HG02798 (cell line): ENCODE data around the gene IL15RA.
A peak's percentile ranks its signal among the peaks of the same experiment; 100 is the strongest.
"Not testable (repeated sequence)": the region's sequence is repeated elsewhere in the genome, so short reads cannot be mapped to it uniquely, and the experiment has no call there.

ENCODE experiments used
- ATAC-seq: cut with Tn5 transposase; IDR thresholded peaks from one replicate; pipeline ENCODE4 v1.9.1; 2021; ENCODE audit warnings: mild to moderate bottlenecking; ENCODE audit not compliant: unreplicated experiment, poor library complexity

IL15RA gene

GRCh38 chr10:5971886-5972285 is 5.5 kb downstream of the IL15RA start:
- ATAC-seq, result no peak

GRCh38 chr10:5971315-5971832 is 6.0 kb downstream of the IL15RA start:
- peak; percentile 39 for ATAC-seq

DNA sequence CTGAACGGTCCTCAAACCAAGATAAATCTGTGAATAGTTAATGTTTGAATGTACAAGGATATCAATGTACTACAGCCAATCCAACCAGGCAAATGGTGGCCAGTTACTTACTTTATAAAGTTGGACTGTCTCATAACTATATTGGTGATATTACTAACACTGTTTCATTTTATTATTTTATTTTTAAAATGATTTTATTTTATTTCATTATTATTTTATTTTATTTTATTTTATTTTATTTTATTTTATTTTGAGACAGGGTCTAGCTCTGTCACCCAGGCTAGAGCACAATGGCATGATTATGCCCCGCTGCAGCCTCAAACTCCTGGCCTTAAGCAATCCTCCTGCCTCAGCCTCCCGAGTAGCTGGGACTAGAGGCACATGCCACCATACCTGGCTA is 6.8 kb downstream of the IL15RA start:
- ATAC-seq, result no peak

- no peak for ATAC-seq
Measured at GRCh38 chr10:5970066-5970465, 7.3 kb downstream of the IL15RA start.

GRCh38 chr10:5968681-5969453 is 8.5 kb downstream of the IL15RA start:
- ATAC-seq, result no peak

DNA sequence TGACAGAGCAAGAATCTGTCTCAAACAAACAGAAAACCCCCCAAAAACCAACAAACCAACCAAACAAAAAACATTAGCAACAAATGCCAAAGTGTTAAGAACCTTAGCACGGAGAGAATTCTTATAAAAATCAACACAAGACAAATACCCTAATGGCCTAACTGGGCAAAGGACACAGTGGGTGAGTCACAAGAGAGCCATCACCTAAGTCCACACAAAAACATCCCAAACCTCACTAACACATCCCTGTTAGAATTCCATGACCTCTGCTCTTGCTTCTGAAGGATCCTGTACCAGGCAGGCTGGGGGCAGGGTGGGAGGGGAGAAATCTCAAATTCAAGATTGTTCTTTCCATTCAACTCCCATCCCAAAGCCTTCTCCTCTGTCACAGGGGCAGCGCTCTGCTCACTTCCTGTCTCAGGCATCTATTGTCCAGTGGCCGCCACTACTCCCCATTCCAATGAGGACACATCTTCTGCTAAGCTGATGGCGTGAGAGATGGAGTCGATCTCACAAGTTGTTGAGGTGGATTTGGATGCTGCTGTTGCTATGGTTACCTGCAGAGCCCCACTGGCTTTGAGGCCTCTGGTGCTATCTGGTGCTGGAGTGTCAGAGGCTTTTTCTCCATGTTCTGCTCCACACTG is 9.2 kb downstream of the IL15RA start:
- no peak for ATAC-seq

GRCh38 chr10:5965266-5965665 is 12.1 kb downstream of the IL15RA start:
- no peak for ATAC-seq

- no peak for ATAC-seq
Measured at GRCh38 chr10:5964736-5965135, 12.6 kb downstream of the IL15RA start.

DNA sequence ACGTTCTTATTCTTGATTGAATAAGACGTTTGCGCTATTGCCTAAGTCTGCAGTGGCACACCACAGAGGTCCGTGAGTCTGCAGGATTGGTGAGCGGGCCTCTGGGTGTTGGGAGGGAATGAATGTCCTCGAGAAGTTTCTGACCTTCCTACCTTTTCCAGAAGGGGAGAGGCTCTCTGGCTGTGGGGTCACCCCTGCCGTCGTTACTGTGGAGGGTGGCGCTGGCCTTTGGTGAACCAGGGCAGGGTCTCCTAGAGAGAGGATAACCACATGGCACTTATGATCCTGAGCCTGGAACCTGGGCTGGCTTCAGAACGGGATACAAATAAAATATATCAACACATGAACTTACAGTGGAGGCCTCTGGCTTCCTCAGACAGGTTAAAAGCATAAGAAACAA is 13.8 kb downstream of the IL15RA start:
- no peak for ATAC-seq

- no peak for ATAC-seq
Measured at GRCh38 chr10:5963071-5963470, 14.3 kb downstream of the IL15RA start.

DNA sequence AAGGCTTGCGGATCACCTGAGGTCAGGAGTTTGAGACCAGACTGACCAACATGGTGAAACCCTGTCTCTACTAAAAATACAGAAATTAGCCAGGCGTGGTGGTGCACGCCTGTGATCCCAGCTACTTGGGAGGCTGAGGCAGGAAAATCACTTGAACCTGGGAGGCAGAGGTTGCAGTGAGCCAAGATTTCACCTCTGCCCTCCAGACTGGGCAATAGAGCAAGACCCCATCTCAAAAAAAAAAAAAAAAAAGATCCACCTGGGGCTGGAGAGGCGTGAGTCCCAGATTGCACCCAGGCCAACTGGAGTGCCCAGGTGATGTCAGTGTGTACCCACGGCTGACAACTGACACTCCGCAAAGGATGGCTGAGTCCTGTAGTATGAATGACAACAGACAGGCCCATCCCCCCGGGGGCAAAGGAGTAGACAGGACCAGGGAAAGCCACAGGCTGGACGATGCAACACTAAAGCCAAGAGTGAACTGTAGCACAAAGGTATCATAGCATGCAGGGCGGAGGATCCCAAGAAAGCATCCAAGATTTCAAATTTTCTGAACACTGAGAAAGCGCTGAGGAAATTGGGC is 14.9 kb downstream of the IL15RA start:
- not testable (repeated sequence) for ATAC-seq

DNA sequence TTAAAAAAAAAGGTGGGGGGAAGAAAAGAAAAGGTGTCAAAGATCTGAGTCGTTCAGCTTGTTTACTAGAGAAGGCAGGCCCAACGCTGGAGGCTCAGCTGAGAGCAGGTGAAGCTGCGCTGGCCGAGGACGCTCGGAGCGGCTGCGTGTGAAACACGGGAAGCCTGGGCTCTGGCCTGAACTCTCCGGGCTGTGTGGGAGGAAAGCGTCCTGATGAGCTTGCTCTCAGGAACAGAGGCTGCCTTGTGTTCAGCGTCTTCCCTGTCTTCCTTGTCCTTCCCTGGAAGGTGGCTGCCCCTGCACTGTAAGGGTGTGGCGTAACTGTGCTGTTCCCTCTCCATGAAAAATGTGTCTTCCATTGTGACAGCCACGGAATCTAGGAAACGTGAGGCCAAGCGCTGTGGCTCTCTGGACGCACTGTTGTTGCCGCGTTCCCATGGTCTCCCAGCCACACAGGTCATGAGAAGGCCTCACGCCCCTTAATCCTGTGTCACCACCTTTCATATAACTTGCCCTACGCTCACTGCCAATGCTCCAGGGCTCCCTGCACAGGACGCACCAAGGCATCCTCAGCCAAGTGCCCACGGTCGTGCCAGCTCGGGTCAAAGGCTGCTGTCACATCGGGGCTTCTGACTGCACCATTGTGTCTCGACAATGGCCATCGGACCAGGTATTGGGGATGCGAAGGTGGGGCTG is 15.8 kb downstream of the IL15RA start:
- ATAC-seq, result no peak

- not testable (repeated sequence) for ATAC-seq
Measured at GRCh38 chr10:5960973-5961275, 16.4 kb downstream of the IL15RA start.

DNA sequence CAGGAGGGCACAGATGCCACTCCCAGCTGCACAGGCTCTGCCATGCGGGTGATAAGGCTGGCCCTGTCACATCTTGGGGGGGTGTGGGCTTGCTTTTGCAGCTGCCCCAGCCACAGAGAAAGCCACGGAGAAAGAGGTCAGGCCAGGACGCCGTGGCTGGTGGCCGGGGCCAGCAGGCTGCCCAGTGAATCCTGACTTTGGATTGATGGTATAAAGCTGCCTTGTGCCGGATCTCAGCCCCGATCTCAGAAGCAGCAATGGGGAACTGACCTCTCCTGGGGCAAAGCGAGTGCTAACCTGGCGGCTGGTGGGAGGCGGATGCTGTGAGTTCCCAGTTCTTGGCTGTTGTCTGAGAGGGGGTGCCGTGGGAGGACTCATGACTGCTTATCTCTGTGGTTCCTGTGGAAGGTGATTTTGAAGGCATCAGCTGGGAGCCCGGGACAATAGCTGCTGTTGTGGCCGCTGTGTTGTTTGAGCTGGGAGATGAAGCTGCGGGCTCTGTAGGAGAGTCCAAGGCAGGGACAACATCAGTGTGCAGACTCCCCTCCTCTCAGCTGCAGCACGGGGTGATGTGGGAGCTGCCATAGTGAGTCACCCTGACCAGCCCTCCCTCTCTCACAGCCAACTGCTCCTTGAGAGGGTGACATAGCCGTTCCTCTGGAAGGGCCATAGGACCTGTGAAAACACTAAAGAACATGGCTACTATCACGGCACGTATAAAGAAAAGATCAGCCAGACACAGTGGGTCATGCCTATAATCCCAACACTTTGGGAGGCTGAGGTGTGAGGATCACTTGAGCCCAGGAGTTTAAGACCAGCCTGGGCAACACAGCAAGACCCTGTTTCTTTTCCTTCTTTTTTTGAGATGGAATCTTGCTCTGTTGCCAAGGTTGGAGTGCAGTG is 17.0 kb downstream of the IL15RA start:
- ATAC-seq, result no peak

DNA sequence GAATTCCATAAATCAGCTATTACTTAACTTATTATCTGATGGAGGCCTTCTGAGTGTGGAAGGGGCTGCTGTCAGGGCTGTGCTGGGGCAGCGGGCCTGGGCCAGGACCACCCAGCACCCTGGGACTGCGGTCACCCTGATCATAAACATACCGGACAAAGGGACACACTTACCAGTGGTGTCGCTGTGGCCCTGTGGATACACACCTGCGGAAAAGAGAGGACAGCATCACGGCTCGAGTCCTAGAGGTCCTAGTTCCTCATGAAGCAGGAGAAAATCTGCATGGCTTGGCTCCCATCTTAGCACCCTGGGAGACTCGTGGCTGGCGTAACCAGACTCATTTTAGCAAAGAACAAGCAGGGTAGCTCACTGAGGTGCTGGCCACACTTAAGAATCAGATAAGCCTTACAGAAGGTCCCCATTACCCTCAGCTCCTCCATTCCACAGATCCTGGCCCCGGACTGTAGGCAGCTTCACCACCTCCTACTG is 17.7 kb downstream of the IL15RA start:
- ATAC-seq, result no peak

DNA sequence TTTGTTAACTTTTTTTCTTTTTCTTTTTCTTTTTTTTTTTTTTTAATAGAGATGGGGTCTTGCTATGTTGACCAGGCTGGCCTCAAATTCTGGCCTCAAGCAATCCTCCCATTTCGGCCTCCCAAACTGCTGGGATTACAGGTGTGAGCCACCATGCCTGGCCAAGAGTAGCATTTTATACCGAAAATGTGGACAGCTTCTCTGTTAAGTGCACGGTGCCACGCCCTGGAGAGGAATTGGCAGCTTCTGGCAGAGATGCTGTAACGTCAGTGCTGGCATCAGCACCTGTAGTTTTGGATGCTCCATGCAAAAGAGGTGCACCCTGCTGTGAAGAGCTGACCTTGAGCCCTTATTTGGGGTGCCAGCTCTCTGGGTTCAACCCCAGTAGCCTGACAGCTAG is 18.2 kb downstream of the IL15RA start:
- ATAC-seq, result no peak

DNA sequence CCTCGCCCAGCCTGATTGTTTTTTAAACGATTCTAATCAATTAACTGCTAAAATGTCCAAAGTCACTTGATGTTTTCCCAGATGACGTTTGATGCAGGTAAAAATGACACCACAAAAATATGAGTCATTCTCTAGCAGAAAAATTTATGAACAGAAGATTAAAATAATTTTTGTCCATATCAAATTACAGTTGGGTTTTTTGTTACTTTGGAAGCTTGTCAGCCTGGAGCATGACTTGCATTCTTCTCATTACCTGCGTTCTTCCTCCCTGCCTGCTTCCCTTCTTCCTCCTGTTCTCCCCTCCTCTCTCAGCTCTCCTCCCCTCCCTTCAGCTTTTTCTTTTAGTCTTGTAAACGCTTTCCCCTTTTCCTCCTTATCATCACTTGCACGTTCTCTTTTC is 18.7 kb downstream of the IL15RA start:
- ATAC-seq, result no peak

DNA sequence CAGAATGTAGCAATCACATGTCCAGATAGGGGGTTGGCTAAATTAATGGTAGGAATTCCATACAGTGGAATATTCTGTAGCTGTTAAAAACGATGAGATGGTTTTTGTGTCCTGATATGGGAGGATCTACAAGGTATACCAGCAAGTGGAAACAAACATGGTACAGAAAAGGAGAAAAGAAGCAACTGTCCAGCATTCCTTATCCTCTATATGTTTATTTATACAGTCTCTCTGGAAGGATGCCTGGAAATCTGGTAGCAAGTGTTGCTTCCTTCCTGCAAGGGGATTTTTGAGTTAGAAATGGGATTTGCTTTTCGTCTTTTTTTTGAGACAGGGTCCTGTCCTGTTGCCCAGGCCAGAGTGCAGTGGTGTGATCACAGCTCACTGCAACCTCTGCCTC is 19.3 kb downstream of the IL15RA start:
- no peak for ATAC-seq

- ATAC-seq, result no peak
Measured at GRCh38 chr10:5956146-5956936, 21.0 kb downstream of the IL15RA start.
